H1 (cell line): ENCODE measurements around the gene LVRN. TPM values are rescaled to one million over a fixed set of nuclear protein-coding genes. Genes with fewer than 3 reads are reported as not detected.

Experiments
- CTCF ChIA-PET: fragments of 300-600 bp; sonication (Branson Sonifier 250); formaldehyde crosslinking; loops from one replicate; lab custom pipeline; 2021; ENCODE audit not compliant: partially characterized antibody; lab: Charles Lee
- POLR2A ChIA-PET: fragments of 300-600 bp; sonication (Branson Sonifier 250); formaldehyde crosslinking; loops from one replicate; lab custom pipeline; 2021; ENCODE audit warnings: inconsistent platforms; ENCODE audit not compliant: partially characterized antibody; lab: Charles Lee
- DNase-seq, 2 experiments: peaks; one replicate each; pipeline versions ENCODE4 v3.0.0 to v3.0.0-alpha.2; 2010 to 2022; ENCODE audit warnings: low spot score in 2 of 2, low read depth in 1 of 2, mixed read lengths in 1 of 2
- FAIRE-seq: peaks from 2 replicates; lab custom pipeline; 2011; peaks lifted over from hg19 to GRCh38; lab: Jason Lieb, UNC
- H2AFZ ChIP-seq: 2 replicates; pipeline ENCODE4 v1.8.1; 2012; ENCODE audit warnings: low read length, inconsistent platforms
- H2AK5ac ChIP-seq: 2 replicates; pipeline ENCODE4 v1.6.1; 2013; ENCODE audit warnings: low read depth, low read length
- H2BK120ac ChIP-seq: replicated peaks from 2 replicates; pipeline ENCODE3; 2013; ENCODE audit warnings: low read depth, low read length, inconsistent platforms
- H2BK12ac ChIP-seq: 2 replicates; pipeline ENCODE4 v1.6.1; 2013; ENCODE audit warnings: low read depth, low read length
- H2BK15ac ChIP-seq: 2 replicates; pipeline ENCODE4 v1.6.1; 2013; ENCODE audit warnings: low read length
- H2BK20ac ChIP-seq: 2 replicates; pipeline ENCODE4 v1.6.1; 2013; ENCODE audit warnings: low read length
- H2BK5ac ChIP-seq: 2 replicates; pipeline ENCODE4 v1.6.1; 2013; ENCODE audit warnings: low read depth, low read length
- H3K14ac ChIP-seq: 2 replicates; pipeline ENCODE4 v1.6.1; 2013; ENCODE audit warnings: inconsistent platforms; ENCODE audit not compliant: insufficient read length
- H3K18ac ChIP-seq: 2 replicates; pipeline ENCODE4 v1.6.1; 2013; ENCODE audit warnings: low read length; ENCODE audit errors: extremely low read depth
- H3K23ac ChIP-seq: 2 replicates; pipeline ENCODE4 v1.6.1; 2013; ENCODE audit warnings: inconsistent platforms; ENCODE audit not compliant: insufficient read length
- H3K23me2 ChIP-seq: 2 replicates; pipeline ENCODE4 v1.6.1; 2013; ENCODE audit warnings: low read depth, low read length
- H3K27ac ChIP-seq: 2 replicates; pipeline ENCODE4 v1.6.1; 2011; ENCODE audit warnings: low read depth, low read length, inconsistent platforms
- H3K27me3 ChIP-seq, 4 experiments: replicated peaks in 1 of 4; 1 replicate in 1 of 4; 2 replicates in 3 of 4; pipeline versions ENCODE4 v1.6.1 to v1.8.1; 2011 to 2013; ENCODE audit warnings: low read length in 3 of 4, mild to moderate bottlenecking in 3 of 4, inconsistent platforms in 2 of 4, mixed read lengths in 2 of 4, moderate library complexity in 1 of 4; ENCODE audit not compliant: control insufficient read depth in 3 of 4, insufficient read depth in 3 of 4; ENCODE audit errors: extremely low read depth in 1 of 4
- H3K36me3 ChIP-seq, 4 experiments: 2 replicates each; pipeline versions ENCODE4 v1.6.1 to v1.8.1; 2011 to 2013; ENCODE audit warnings: mild to moderate bottlenecking in 4 of 4, low read length in 3 of 4, moderate library complexity in 2 of 4, control low read depth in 1 of 4, inconsistent platforms in 1 of 4; ENCODE audit not compliant: insufficient read depth in 4 of 4, control insufficient read depth in 2 of 4
- H3K4ac ChIP-seq: replicated peaks from 2 replicates; pipeline ENCODE3; 2013; ENCODE audit warnings: low read length, low read depth, mixed read lengths, inconsistent platforms; ENCODE audit not compliant: insufficient read length
- H3K4me1 ChIP-seq, 4 experiments: replicated peaks in 1 of 4; 1 replicate in 1 of 4; 2 replicates in 3 of 4; pipeline versions ENCODE4 v1.6.1 to v1.8.1; 2011 to 2013; ENCODE audit warnings: low read length in 3 of 4, inconsistent platforms in 2 of 4, mixed read lengths in 1 of 4; ENCODE audit not compliant: insufficient read depth in 4 of 4, control insufficient read depth in 3 of 4
- H3K4me2 ChIP-seq, 2 experiments: 2 replicates each; pipeline versions ENCODE4 v1.6.1 to v1.8.1; 2011 to 2013; ENCODE audit warnings: low read depth in 2 of 2, low read length in 2 of 2, control low read depth in 1 of 2, inconsistent platforms in 1 of 2, mild to moderate bottlenecking in 1 of 2; ENCODE audit not compliant: insufficient read depth in 1 of 2
- H3K4me3 ChIP-seq, 4 experiments: fragments of 200-600, 300-600 bp in 1 of 4; sonication (generic), shearing (Covaris generic), sonication (Bioruptor Twin) in 1 of 4; 2 replicates each; pipeline versions ENCODE4 v1.5.1 to v1.8.1; 2011 to 2016; ENCODE audit warnings: low read length in 4 of 4, low read depth in 3 of 4, control low read depth in 2 of 4, inconsistent platforms in 2 of 4, mild to moderate bottlenecking in 2 of 4, mixed read lengths in 1 of 4, moderate library complexity in 1 of 4; ENCODE audit not compliant: insufficient read depth in 2 of 4; ENCODE audit errors: extremely low read depth in 1 of 4
- H3K56ac ChIP-seq: replicated peaks from 2 replicates; pipeline ENCODE3; 2013; ENCODE audit warnings: low read depth, mild to moderate bottlenecking, mixed read lengths, low read length, inconsistent platforms; ENCODE audit not compliant: insufficient read length
- H3K79me1 ChIP-seq: 2 replicates; pipeline ENCODE4 v1.6.1; 2013; ENCODE audit warnings: low read depth, low read length, control low read depth
- H3K79me2 ChIP-seq, 2 experiments: 2 replicates each; pipeline versions ENCODE4 v1.6.1 to v1.8.1; 2012 to 2013; ENCODE audit warnings: low read length in 2 of 2, mild to moderate bottlenecking in 2 of 2, inconsistent platforms in 1 of 2; ENCODE audit not compliant: insufficient read depth in 2 of 2, control insufficient read depth in 1 of 2
- H3K9ac ChIP-seq, 4 experiments: replicated peaks in 1 of 4; 1 replicate in 1 of 4; 2 replicates in 3 of 4; pipeline versions ENCODE4 v1.6.1 to v1.8.1; 2011 to 2013; ENCODE audit warnings: low read depth in 3 of 4, low read length in 3 of 4, control low read depth in 2 of 4, mild to moderate bottlenecking in 2 of 4, moderate library complexity in 2 of 4, inconsistent platforms in 1 of 4; ENCODE audit errors: extremely low read depth in 1 of 4
- H3K9me3 ChIP-seq, 2 experiments: 2 replicates each; pipeline versions ENCODE4 v1.6.1 to v1.8.1; 2012 to 2013; ENCODE audit warnings: mild to moderate bottlenecking in 2 of 2, moderate library complexity in 2 of 2, control low read depth in 1 of 2, inconsistent platforms in 1 of 2, low read depth in 1 of 2, low read length in 1 of 2, mixed read lengths in 1 of 2; ENCODE audit not compliant: insufficient read depth in 2 of 2
- H4K20me1 ChIP-seq, 2 experiments: replicated peaks in 1 of 2; 2 replicates each; pipeline versions ENCODE3 to v1.8.1; 2011 to 2013; ENCODE audit warnings: inconsistent platforms in 2 of 2, low read length in 2 of 2, mild to moderate bottlenecking in 1 of 2; ENCODE audit not compliant: insufficient read depth in 2 of 2, control insufficient read depth in 1 of 2
- H4K5ac ChIP-seq: 2 replicates; pipeline ENCODE4 v1.6.1; 2013; ENCODE audit warnings: low read length, low read depth, mixed read lengths, inconsistent platforms; ENCODE audit not compliant: insufficient read length
- H4K8ac ChIP-seq: 2 replicates; pipeline ENCODE4 v1.8.0; 2013; ENCODE audit warnings: mild to moderate bottlenecking, moderate library complexity, low read length, inconsistent platforms; ENCODE audit not compliant: insufficient read depth; ENCODE audit errors: extremely low read depth
- H4K91ac ChIP-seq: replicated peaks from 2 replicates; pipeline ENCODE3; 2013; ENCODE audit warnings: low read length, mixed read lengths, inconsistent platforms; ENCODE audit not compliant: insufficient read length
- WGBS, 2 experiments: shearing (Covaris generic) in 1 of 2; methylation state at CpG; one replicate each; pipeline versions ENCODE4 v1.1.6 to v1.1.7; 2013 to 2015; ENCODE audit warnings: low lambda C conversion rate in 2 of 2, mixed read lengths in 2 of 2, inconsistent platforms in 1 of 2, low coverage in 1 of 2, missing lambda C conversion rate in 1 of 2; ENCODE audit not compliant: insufficient replicate concordance in 2 of 2, insufficient coverage in 1 of 2, insufficient read length in 1 of 2; ENCODE audit errors: extremely low coverage in 1 of 2, missing lambda C conversion rate in 1 of 2; 5-methylcytosine and 5-hydroxymethylcytosine counted together
- polyA plus RNA-seq, 7 experiments: library from polyadenylated mRNA; depleted of rRNA in 3 of 7; stranded (reverse) in 5 of 7; unstranded in 2 of 7; fragments of >200 nt in 5 of 7; fragments of 200-250 nt in 2 of 7; gene quantifications; 1 replicate in 5 of 7; 2 replicates in 1 of 7; 4 replicates in 1 of 7; pipeline versions ENCODE4 v1.2.1 to v1.2.3, GENCODE V29; 2011 to 2013; ENCODE audit warnings: missing spikeins in 2 of 7, mixed read lengths in 2 of 7
- total RNA-seq: library from RNA; stranded (reverse); fragmentation: NEBNext Ultra II Directional; extraction: Animal tissue kit (Norgen Biotek cat#: 25700); gene quantifications from 2 replicates; pipeline ENCODE4 v1.2.1, GENCODE V29; 2021

The LVRN gene
- total and polyA plus RNA-seq, 2 of the 8 experiments (the other 6 are each of a cell fraction or from before 2014, with no cell fraction given): 0.08 to 0.09 TPM

GRCh38 chr5:115985802-115986757 is 23.8 kb downstream of the LVRN start:
- no peak for FAIRE-seq
- H2BK5ac ChIP-seq: no peak overlapping the region
- H3K4ac ChIP-seq: no peak overlapping the region
- H3K14ac ChIP-seq: no peak overlapping the region
- CTCF ChIA-PET: interaction anchor here (1.2 to 1.3 kb wide), 2 partner anchors 11 to 104 kb away, joined by 3 read pairs; no protein-coding TSS in a partner anchor
- no peaks in the 10 kb centered on the region for H3K27me3 ChIP-seq
- no peak overlapping the region for H3K27ac ChIP-seq
- no peaks in the 10 kb centered on the region for H4K20me1 ChIP-seq
- H3K23ac ChIP-seq: no peak overlapping the region
- no peaks in the 10 kb centered on the region for H3K4me1 ChIP-seq
- no peak for DNase-seq
- H2AFZ ChIP-seq: no peak overlapping the region
- no peaks in the 10 kb centered on the region for H3K23me2 ChIP-seq
- no peak overlapping the region for H3K18ac ChIP-seq
- H3K4me3 ChIP-seq: no peak overlapping the region
- H3K79me2 ChIP-seq: no peaks in the 10 kb centered on the region
- no peak overlapping the region for H4K91ac ChIP-seq
- H4K5ac ChIP-seq: no peak overlapping the region
- H2AK5ac ChIP-seq: no peak overlapping the region
- H3K9me3 ChIP-seq: no peaks in the 10 kb centered on the region
- POLR2A ChIA-PET: no interaction called here
- no peak overlapping the region for H3K9ac ChIP-seq
- no peak overlapping the region for H3K56ac ChIP-seq
- H2BK120ac ChIP-seq: no peak overlapping the region
- no peak overlapping the region for H4K8ac ChIP-seq
- H3K4me2 ChIP-seq: no peak overlapping the region
- WGBS, 2 experiments: 95% methylated on average over 10 of the region's 10 CpGs; no CpG with 5 or more reads in 1 of the 2 experiments
- no peak overlapping the region for H2BK20ac ChIP-seq
- no peaks in the 10 kb centered on the region for H3K36me3 ChIP-seq
- H2BK12ac ChIP-seq: no peak overlapping the region
- no peak overlapping the region for H2BK15ac ChIP-seq
- no peaks in the 10 kb centered on the region for H3K79me1 ChIP-seq
